Heart left ventricle (tissue), 16 donors: ENCODE data around the gene CYREN. TPM values are rescaled to one million over a fixed set of nuclear protein-coding genes. Genes with fewer than 3 reads are reported as not detected.
"Not testable (repeated sequence)": the region's sequence is repeated elsewhere in the genome, so short reads cannot be mapped to it uniquely, and the experiment has no call there.

Experiments used
- ATAC-seq, 4 donors: fragments of 200-7000 bp; cut with Tn5 transposase; one replicate each; pipeline ENCODE4 v1.9.1; 2020 to 2022; ENCODE audit warnings: moderate library complexity in 4 of 4, mild to moderate bottlenecking in 3 of 4, moderate number of reproducible peaks in 1 of 4
- DNase-seq, 5 donors: peaks; one replicate each; pipeline ENCODE4 v3.0.0-alpha.2; 2020
- H3K27ac ChIP-seq, 12 donors: fragments of 200-600 bp; sonication (generic) in 4 of 12; one replicate each; pipeline versions ENCODE4 v1.5.0 to v1.8.0; 2016 to 2022; ENCODE audit warnings: mild to moderate bottlenecking in 2 of 12
- H3K27me3 ChIP-seq, 9 donors: fragments of 200-600 bp; sonication (generic) in 2 of 9; one replicate each; pipeline versions ENCODE4 v1.5.1 to v1.8.0; 2016 to 2022; ENCODE audit warnings: mild to moderate bottlenecking in 3 of 9
- H3K36me3 ChIP-seq, 9 donors: fragments of 200-600 bp; sonication (generic) in 2 of 9; one replicate each; pipeline versions ENCODE4 v1.5.0 to v1.8.0; 2018 to 2022; ENCODE audit warnings: mild to moderate bottlenecking in 2 of 9
- H3K4me1 ChIP-seq, 12 donors: fragments of 200-600 bp; sonication (generic) in 4 of 12; one replicate each; pipeline versions ENCODE4 v1.5.0 to v1.8.0; 2016 to 2022; ENCODE audit warnings: mild to moderate bottlenecking in 3 of 12
- H3K4me3 ChIP-seq, 12 donors: fragments of 200-600 bp; sonication (generic) in 4 of 12; one replicate each; pipeline versions ENCODE4 v1.5.0 to v1.8.0; 2017 to 2022; ENCODE audit warnings: mild to moderate bottlenecking in 9 of 12, moderate library complexity in 4 of 12
- H3K9me3 ChIP-seq, 12 donors: fragments of 200-600 bp; sonication (generic) in 4 of 12; one replicate each; pipeline versions ENCODE4 v1.5.0 to v1.8.0; 2016 to 2022; ENCODE audit warnings: mild to moderate bottlenecking in 1 of 12
- CTCF ChIP-seq, 12 donors: fragments of 200-600 bp; sonication (generic) in 4 of 12; IDR thresholded peaks; one replicate each; pipeline versions ENCODE4 v1.5.0 to v1.8.0; 2018 to 2022; ENCODE audit warnings: antibody characterized with exemption in 12 of 12, mild to moderate bottlenecking in 5 of 12
- POLR2A ChIP-seq, 2 donors: fragments of 450-650 bp; IDR thresholded peaks; one replicate each; pipeline ENCODE4 v1.6.1; 2017; ENCODE audit warnings: antibody characterized with exemption in 2 of 2, mild to moderate bottlenecking in 2 of 2, moderate library complexity in 2 of 2
- WGBS, 4 donors: extraction: QIAGEN DNeasy Blood & Tissue Kit in 2 of 4; methylation state at CpG; one replicate each; pipeline versions ENCODE4 v1.1.5 to v1.1.7; 2013 to 2018; 5-methylcytosine and 5-hydroxymethylcytosine counted together
- intact Hi-C, 10 donors: fragments of 100-400 bp; cut with DNase I; formaldehyde crosslinking; loops; one replicate each; pipeline versions ENCODE4 v1.11.1 to v1.14.2; 2022
- polyA plus RNA-seq, 2 donors: library from polyadenylated mRNA; stranded (reverse); fragments of 200-250 nt; gene quantifications; one replicate each; pipeline ENCODE4 v1.2.3, GENCODE V29; 2013
- total RNA-seq, 9 donors: library from RNA; depleted of rRNA in 2 of 9; stranded (reverse); fragments of >200 nt in 2 of 9; fragmentation: NEBNext Ultra II Directional in 3 of 9; extraction: Animal tissue kit (Norgen Biotek cat#: 25700) in 3 of 9; gene quantifications; one replicate each; pipeline versions ENCODE4 v1.1.0 to v1.2.4, GENCODE V29; 2016 to 2023
- donor health status: ischemic (EF 13 %, LVEDD 7.1; RV severe dilation, severe dysfunction).
- donor health status: healthy with polysubstance abuse.
- donor health status: DM: no; HTN: yes; CAD: no.
- donor health status: DM: no; HTN: no; CAD: no.
- donor health status: ischemic (EF 25% LVEDD 6.9; RV normal size, moderate dysfunction).
- donor health status: ischemic (EF 25% LVEDD 5.7; RV mildly dilated, moderate dysfunction).
- donor health status: healthy.
- donor health status: DM: yes; HTN: yes; CAD: no.
- donor health status: ischemic (EF 35%, LVEDD 5.7; RV mildly dilated, moderate dysfunction).
- donor health status: nonischemic (EF 11% LVEDD 7.7; RV severe dilation, severe dysfunction).
- donor health status: DM: yes; HTN: yes; CAD: no.
- donor health status: PGD.
- donor health status: ischemic (EF 29% LVEDD 5.4; RV normal size, mild dysfunction).
- donor health status: nonischemic (EF 23%, LVEDD 6.1; RV moderate dilation, normal function).

CYREN gene
- total and polyA plus RNA-seq, 11 donors = 18.4 to 35.8 (median 24.9) TPM

GRCh38 chr7:135215180-135215579 is 44.7 kb upstream of the CYREN start:
- H3K4me3 ChIP-seq = no peak overlapping the region
- H3K4me1 ChIP-seq = peaks cover 0 to 11% (median 6%) of the 10 kb centered on the region in 12 donors
- no peaks in the 10 kb centered on the region for H3K36me3 ChIP-seq
- 83 to 94% (median 86%) methylated on average over 4 of the region's 4 CpGs for WGBS, 4 donors
- no peaks in the 10 kb centered on the region for H3K9me3 ChIP-seq
- TF ChIP-seq POLR2A (IDR thresholded peaks at IDR 0.05) = no peak
- ATAC-seq (no peak), DNase-seq (no peak)
- intact Hi-C loops = no loop called here
- no peak overlapping the region for H3K27ac ChIP-seq
- H3K27me3 ChIP-seq = peaks cover 0 to 5% (median 0%) of the 10 kb centered on the region in 9 donors

GRCh38 chr7:135213831-135214230 is 43.3 kb upstream of the CYREN start:
- no peaks in the 10 kb centered on the region for H3K9me3 ChIP-seq
- no peaks in the 10 kb centered on the region for H3K27me3 ChIP-seq
- H3K27ac ChIP-seq = no peak overlapping the region
- intact Hi-C loops = loop anchor here in 1 of 10 donors (5.0 kb wide), 1 partner anchor 227 kb away; the partner anchor contains the start of gene AGBL3
- no peak for TF ChIP-seq CTCF (IDR thresholded peaks at IDR 0.05)
- no peak for TF ChIP-seq POLR2A (IDR thresholded peaks at IDR 0.05)
- 75 to 84% (median 80%) methylated on average over 2 of the region's 2 CpGs for WGBS, 4 donors
- ATAC-seq = no peak
- no peak for DNase-seq
- peaks cover 0 to 4% (median 0%) of the 10 kb centered on the region in 9 donors for H3K36me3 ChIP-seq
- H3K4me1 ChIP-seq = peaks cover 0 to 24% (median 8%) of the 10 kb centered on the region in 12 donors
- H3K4me3 ChIP-seq = no peak overlapping the region

GRCh38 chr7:135211946-135212685 is 41.6 kb upstream of the CYREN start:
- peak overlapping the region; percentile 49 to 99 (median 84) for H3K4me3 ChIP-seq
- peaks cover 0 to 14% (median 0%) of the 10 kb centered on the region in 9 donors for H3K36me3 ChIP-seq
- peaks cover 0 to 38% (median 8%) of the 10 kb centered on the region in 12 donors for H3K4me1 ChIP-seq
- peak overlapping the region; percentile 1 to 93 (median 80) for H3K27ac ChIP-seq
- DNase-seq (peak in 3 of 5 donors; percentile 40 to 47 (median 45)), ATAC-seq (peak in 3 of 4 donors; percentile 8 to 26 (median 24))
- H3K27me3 ChIP-seq, H3K9me3 ChIP-seq: not testable (repeated sequence)
- intact Hi-C loops = loop anchor here in 2 of 10 donors (1.0 to 5.0 kb wide), 2 partner anchors 41 to 225 kb away; partner anchors contain the start of gene AGBL3 (in 1 of the 2)
- 55 to 58% (median 57%) methylated on average over 30 of the region's 30 CpGs for WGBS, 4 donors

- ATAC-seq = peak; percentile 95 to 99 (median 98)
- 0 to 1% (median 0%) methylated on average over 19 to 82 of the region's 82 CpGs for WGBS, 4 donors
These were observed 40.9 kb upstream of the CYREN start, which contains the start of gene WDR91 for GRCh38 chr7:135211179-135211945. WDR91 (minus strand) TSS chr7:135211526; CDS start chr7:135211502, 24 bp downstream.

More at GRCh38 chr7:135211179-135211945, 40.9 kb upstream of the CYREN start, which contains the start of gene WDR91:
- Histone ChIP-seq H3K9me3 (no peaks in the 10 kb centered on the region), H3K27ac (peak within 1 kb of the TSS; percentile 70 to 93 (median 84)), H3K27me3 (no peaks in the 10 kb centered on the region), H3K4me1 (peaks cover 0 to 38% (median 8%) of the 10 kb centered on the region in 12 donors), H3K36me3 (peaks cover 0 to 21% (median 4%) of the 10 kb centered on the region in 9 donors), H3K4me3 (peak within 1 kb of the TSS; percentile 49 to 99 (median 84))
- peak; percentile 95 to 98 (median 96) for DNase-seq
- intact Hi-C loops = loop anchor here in 2 of 10 donors (1.0 to 5.0 kb wide), 2 partner anchors 40 to 224 kb away; partner anchors contain the start of gene AGBL3 (in 1 of the 2)
- TF ChIP-seq POLR2A (IDR thresholded peaks at IDR 0.05) (peak; percentile 39 to 82), CTCF (IDR thresholded peaks at IDR 0.05) (peak in 2 of 12 donors; percentile 13 to 21)
